ENCODE results near the gene IGSF21.

Gene IGSF21

DNA sequence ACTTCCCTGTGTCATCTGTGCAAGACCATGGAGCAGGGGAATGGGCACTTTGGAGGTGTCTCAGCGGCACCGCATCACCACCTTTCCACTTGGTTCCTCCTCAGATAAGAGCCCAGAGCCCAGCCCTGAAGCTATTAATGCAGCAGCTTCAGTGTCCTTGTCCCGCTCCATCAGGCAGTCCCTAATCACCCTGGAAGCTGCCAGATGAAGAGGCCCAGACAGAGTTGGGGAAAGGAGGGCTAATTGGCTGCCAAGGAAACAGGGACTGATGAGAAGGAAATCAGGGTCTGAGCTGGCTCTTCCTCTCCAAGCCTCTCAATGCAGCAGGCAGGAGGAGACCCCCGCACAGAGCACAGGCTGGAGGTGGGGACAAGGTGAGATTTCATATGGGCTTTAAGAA lies 290.0 kb downstream of the IGSF21 start:
- TF ChIP-seq ZBTB7A (IDR thresholded peaks at IDR 0.05; ENCODE audit: low read depth), result no peak
- TF ChIP-seq EP300 (IDR thresholded peaks at IDR 0.05; ENCODE audit: borderline replicate concordance), result no peak
- no peak for TF ChIP-seq EGR1 (IDR thresholded peaks at IDR 0.05)
- TF ChIP-seq YY1 (IDR thresholded peaks at IDR 0.05; ENCODE audit: low read depth), result no peak

DNA sequence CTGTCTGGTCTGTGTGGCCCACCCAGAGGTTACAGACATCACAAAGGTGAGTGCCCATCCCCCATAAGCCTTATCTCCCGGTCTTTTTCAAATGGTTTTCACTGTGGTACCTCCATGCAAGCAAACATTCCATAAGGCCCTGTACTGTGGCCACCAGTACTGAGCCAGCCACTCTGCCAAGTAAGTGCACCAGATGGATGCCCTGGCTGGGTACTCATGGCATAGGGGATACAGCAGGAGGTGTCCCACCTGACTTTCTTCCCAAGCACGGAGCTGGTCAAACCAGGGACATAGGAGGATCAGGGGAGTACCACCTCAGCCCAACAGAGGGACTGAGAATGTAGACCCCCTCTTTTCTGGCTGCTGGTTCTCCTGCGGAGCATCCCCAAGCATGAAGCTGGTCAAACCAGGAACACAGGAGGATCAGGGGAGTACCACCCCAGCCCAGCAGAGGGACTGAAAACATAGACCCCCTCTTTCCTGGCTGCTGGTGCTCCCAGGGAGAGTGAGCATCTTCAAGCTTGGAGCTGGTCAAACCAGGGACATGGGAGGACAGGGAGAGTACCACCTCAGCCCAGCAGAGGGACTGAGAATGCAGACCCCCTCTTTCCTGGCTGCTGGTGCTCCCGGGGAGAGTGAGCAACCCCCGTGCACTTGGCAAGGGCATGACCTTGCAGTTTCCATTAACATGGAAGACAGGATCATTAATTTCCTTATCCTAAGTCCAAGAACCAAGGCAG lies 291.4 kb downstream of the IGSF21 start:
- TF ChIP-seq CREB1 (IDR thresholded peaks at IDR 0.05; ENCODE audit: low read depth), result no peak
- TF ChIP-seq, protein P1, sequence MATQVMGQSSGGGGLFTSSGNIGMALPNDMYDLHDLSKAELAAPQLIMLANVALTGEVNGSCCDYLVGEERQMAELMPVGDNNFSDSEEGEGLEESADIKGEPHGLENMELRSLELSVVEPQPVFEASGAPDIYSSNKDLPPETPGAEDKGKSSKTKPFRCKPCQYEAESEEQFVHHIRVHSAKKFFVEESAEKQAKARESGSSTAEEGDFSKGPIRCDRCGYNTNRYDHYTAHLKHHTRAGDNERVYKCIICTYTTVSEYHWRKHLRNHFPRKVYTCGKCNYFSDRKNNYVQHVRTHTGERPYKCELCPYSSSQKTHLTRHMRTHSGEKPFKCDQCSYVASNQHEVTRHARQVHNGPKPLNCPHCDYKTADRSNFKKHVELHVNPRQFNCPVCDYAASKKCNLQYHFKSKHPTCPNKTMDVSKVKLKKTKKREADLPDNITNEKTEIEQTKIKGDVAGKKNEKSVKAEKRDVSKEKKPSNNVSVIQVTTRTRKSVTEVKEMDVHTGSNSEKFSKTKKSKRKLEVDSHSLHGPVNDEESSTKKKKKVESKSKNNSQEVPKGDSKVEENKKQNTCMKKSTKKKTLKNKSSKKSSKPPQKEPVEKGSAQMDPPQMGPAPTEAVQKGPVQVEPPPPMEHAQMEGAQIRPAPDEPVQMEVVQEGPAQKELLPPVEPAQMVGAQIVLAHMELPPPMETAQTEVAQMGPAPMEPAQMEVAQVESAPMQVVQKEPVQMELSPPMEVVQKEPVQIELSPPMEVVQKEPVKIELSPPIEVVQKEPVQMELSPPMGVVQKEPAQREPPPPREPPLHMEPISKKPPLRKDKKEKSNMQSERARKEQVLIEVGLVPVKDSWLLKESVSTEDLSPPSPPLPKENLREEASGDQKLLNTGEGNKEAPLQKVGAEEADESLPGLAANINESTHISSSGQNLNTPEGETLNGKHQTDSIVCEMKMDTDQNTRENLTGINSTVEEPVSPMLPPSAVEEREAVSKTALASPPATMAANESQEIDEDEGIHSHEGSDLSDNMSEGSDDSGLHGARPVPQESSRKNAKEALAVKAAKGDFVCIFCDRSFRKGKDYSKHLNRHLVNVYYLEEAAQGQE (IDR thresholded peaks at IDR 0.05; ENCODE audit: low read depth), result no peak

DNA sequence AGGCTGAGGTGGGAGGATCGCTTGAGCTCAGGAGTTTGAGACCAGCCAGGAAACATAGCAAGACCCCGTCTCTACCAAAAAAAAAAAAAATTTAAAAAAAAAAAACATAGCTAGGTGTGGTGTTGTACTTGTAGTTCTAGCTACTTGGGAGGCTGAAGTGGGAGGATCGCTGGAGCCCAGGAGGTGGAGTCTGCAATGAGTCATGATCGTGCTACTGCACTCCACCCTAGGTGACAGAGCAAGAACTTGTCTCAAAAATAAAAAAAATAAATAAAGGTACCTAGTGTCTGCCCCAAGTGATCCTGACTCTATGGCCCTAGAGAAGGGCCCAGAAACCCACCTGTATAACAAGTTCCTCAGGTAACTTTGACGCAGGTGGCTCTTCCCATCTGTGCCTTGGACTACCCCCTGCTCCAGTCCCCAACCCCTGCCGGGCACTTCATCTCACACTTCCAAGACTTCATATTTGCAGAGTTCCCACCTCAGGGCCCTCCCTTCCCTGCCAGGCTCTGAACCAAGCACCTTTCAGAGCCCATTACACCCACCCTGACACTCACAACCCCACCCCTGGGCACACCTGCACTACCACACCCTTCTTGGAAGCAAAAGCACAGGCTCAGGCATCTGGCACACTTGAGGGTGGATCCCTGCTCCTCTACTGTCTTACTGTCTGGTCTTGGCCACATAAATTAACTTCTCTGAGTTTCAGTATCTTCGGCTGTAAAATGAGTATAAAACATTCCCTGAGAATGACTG lies 292.9 kb downstream of the IGSF21 start:
- TF ChIP-seq CEBPB (IDR thresholded peaks at IDR 0.05), result no peak

DNA sequence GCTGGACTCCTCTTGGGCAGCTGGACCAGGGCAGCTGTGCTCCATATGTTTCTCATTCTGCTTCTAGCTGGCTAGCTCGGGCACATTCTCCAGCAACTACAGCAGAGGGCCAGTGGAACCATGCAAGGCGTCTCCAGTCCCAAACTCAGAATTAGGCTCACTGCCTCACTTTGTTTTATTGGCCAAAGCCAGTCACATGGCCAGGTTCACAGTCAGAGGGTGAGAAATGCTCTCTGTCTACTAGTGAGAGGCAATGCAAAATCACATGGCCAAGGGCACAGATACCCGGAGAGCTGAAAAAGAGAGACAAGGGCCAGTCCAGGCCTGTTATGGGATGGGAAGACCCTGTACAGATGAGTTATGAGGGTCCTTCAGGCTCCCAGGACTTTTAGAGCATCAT lies 294.3 kb downstream of the IGSF21 start:
- TF ChIP-seq FOXM1 (IDR thresholded peaks at IDR 0.05; ENCODE audit: borderline replicate concordance, low read depth) (no peak), YY1 (IDR thresholded peaks at IDR 0.05; ENCODE audit: low read depth) (no peak), TAF1 (IDR thresholded peaks at IDR 0.05; ENCODE audit: low read depth) (no peak), EP300 (IDR thresholded peaks at IDR 0.05; ENCODE audit: borderline replicate concordance) (no peak), RAD21 (IDR thresholded peaks at IDR 0.05; ENCODE audit: low read depth) (no peak), NFIC (IDR thresholded peaks at IDR 0.05) (no peak), CREB1 (IDR thresholded peaks at IDR 0.05; ENCODE audit: low read depth) (no peak), TEAD4 (IDR thresholded peaks at IDR 0.05) (no peak), EGR1 (IDR thresholded peaks at IDR 0.05) (no peak), TCF12 (IDR thresholded peaks at IDR 0.05; ENCODE audit: low read depth) (no peak), CEBPB (IDR thresholded peaks at IDR 0.05) (no peak), ZBTB7A (IDR thresholded peaks at IDR 0.05; ENCODE audit: low read depth) (no peak)
- TF ChIP-seq, protein P2, sequence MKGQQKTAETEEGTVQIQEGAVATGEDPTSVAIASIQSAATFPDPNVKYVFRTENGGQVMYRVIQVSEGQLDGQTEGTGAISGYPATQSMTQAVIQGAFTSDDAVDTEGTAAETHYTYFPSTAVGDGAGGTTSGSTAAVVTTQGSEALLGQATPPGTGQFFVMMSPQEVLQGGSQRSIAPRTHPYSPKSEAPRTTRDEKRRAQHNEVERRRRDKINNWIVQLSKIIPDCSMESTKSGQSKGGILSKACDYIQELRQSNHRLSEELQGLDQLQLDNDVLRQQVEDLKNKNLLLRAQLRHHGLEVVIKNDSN (IDR thresholded peaks at IDR 0.05), result no peak
- TF ChIP-seq, protein P1 (IDR thresholded peaks at IDR 0.05; ENCODE audit: low read depth), result no peak
- TF ChIP-seq, protein P3, sequence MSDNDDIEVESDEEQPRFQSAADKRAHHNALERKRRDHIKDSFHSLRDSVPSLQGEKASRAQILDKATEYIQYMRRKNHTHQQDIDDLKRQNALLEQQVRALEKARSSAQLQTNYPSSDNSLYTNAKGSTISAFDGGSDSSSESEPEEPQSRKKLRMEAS (IDR thresholded peaks at IDR 0.05), result no peak

DNA sequence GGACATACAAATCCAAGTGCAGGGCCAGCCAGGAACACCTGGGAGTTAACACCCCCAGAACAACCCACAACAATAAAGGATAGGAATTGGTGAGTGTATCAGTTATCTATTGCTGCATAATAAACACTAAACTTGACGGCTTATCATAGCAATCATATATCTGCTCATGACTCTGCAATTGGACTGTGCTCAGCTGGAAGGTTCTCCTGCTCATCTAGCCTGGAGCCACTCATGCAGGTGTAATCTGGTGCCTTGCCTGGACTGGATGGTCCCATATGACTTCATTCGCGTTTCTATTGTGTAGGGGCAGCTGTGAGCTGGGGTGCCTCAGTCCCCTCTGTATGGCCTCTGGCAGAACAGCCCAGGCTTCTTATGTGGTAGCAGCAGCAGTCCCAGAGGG lies 296.9 kb downstream of the IGSF21 start:
- TF ChIP-seq EP300 (IDR thresholded peaks at IDR 0.05; ENCODE audit: borderline replicate concordance) (no peak), RAD21 (IDR thresholded peaks at IDR 0.05; ENCODE audit: low read depth) (no peak), EGR1 (IDR thresholded peaks at IDR 0.05) (no peak), TAF1 (IDR thresholded peaks at IDR 0.05; ENCODE audit: low read depth) (no peak), FOXM1 (IDR thresholded peaks at IDR 0.05; ENCODE audit: borderline replicate concordance, low read depth) (no peak), TCF12 (IDR thresholded peaks at IDR 0.05; ENCODE audit: low read depth) (no peak), NFIC (IDR thresholded peaks at IDR 0.05) (no peak), CREB1 (IDR thresholded peaks at IDR 0.05; ENCODE audit: low read depth) (no peak), YY1 (IDR thresholded peaks at IDR 0.05; ENCODE audit: low read depth) (no peak), TEAD4 (IDR thresholded peaks at IDR 0.05) (no peak), ZBTB7A (IDR thresholded peaks at IDR 0.05; ENCODE audit: low read depth) (no peak), CEBPB (IDR thresholded peaks at IDR 0.05) (no peak)
- TF ChIP-seq, protein P3 (IDR thresholded peaks at IDR 0.05), result no peak
- TF ChIP-seq, protein P2 (IDR thresholded peaks at IDR 0.05), result no peak
- TF ChIP-seq, protein P1 (IDR thresholded peaks at IDR 0.05; ENCODE audit: low read depth), result no peak

All from Ishikawa (cell line).